ENCODE results near the gene TMF1.

The TMF1 gene

DNA sequence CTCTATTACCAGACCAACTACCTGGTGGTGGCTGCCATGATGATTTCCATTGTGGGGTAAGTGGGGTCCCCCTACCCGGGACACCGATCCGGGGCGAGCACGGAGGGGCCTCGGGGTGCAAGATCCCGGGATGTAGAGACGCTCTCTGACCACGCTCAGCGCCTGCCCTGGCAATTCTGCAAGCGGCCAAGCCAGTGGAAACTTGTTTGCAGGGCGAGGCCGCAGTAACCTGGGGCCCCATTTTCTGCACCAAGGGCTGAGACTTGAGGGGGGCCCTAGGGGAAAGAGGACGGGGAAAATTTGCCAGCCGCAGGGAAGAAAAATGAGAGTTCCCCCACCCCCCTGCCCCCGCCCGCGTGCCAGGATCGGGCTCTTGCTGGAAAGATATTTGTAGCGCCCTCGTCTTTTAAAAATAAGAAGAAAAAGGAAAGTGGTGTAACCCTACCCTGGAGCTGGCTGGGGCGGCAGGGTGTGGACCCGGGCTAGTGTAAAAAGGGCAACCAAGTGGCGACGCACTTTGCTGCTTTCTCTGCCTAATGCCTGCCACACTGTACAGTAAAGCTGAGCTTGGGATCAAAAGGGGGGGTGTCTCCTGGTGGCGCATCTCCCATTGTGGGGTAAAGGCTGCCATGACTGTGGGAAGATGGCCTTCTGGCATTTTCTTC is 33.2 kb upstream of the TMF1 start:
- no peaks in the 10 kb centered on the region for H3K27me3 ChIP-seq (ENCODE audit: low read depth)
- H3K36me3 ChIP-seq (replicated peaks), result no peaks in the 10 kb centered on the region; the same call in 1 of the 2 replicates
- H3K4me1 ChIP-seq, result peaks cover 32% of the 10 kb centered on the region
- H3K9me3 ChIP-seq, result no peaks in the 10 kb centered on the region
- in situ Hi-C loops (cut with MboI; ENCODE audit: low sequenced_read_pairs), result no loop called here
- peak overlapping the region; percentile 62 for H3K4me3 ChIP-seq
- peak in 1 of 2 experiments; percentile 40 for DNase-seq (ENCODE audit: low spot score in 2 of 2)

DNA sequence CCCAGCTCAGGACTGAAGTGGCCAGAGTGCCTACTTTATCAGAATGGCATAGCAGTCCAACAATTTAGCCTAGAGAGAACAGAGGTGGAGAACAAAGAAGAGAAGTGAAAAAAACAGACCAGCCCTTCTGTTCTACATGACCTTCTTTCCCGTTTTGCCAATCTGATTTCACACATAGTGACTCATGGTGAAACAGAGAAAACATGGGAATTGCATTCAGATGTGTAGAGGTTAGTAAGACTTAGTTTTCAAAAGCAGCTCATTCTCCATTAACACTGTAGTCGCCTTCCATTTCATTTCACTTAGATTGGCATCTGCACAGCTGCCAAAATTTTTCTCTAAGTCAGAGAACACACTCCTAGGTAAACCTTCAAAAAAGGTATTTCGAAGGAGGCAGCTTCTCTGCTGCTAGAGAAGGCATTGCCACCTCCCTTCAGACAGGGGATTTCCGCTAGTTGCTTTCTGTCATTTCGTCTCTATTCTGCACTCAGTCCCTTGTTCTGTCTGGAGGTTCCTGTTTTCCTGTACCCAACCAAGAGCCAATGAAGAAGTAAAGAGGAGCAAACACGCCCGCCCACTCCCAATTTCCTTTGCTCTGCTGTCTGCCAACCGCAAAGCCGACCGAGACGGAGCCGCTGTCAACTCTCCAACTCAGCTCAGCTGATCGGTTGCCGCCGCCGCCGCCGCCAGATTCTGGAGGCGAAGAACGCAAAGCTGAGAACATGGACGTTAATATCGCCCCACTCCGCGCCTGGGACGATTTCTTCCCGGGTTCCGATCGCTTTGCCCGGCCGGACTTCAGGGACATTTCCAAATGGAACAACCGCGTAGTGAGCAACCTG is 32.4 kb upstream of the TMF1 start, which contains the start of gene ARL6IP5:
TSS of gene ARL6IP5 (plus strand) at position 612 of the 842 bp plus-strand sequence. CDS start at position 723, 111 bp downstream.
- H3K27me3 ChIP-seq (ENCODE audit: low read depth), result no peaks in the 10 kb centered on the region
- no peaks in the 10 kb centered on the region for H3K9me3 ChIP-seq
- H3K4me1 ChIP-seq, result peaks cover 32% of the 10 kb centered on the region
- in situ Hi-C loops (cut with MboI; ENCODE audit: low sequenced_read_pairs), result no loop called here
- DNase-seq (ENCODE audit: low spot score in 2 of 2), result peak; percentile 92 to 95
- peak within 1 kb of the TSS; percentile 62 for H3K4me3 ChIP-seq
- no peaks in the 10 kb centered on the region; the same call in 1 of the 2 replicates for H3K36me3 ChIP-seq (replicated peaks)

DNA sequence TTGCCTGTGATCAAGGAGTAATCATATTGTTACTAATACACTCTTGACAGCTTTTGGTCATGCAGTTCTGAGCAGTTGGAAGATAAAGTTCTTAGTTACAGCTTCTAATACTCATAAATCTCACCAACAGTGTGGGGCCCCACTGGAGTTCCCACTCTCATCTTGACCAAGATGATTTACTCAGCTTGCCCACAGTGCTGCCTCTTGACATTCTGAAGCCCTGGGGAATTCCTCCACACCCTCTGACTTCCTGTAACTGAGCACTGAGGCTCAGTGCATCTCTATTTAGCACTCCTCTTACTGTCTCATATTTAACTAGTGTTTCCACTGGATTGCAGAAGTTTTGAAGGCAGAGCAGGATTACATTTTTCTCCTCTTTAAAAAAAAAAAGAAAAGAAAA is 30.7 kb upstream of the TMF1 start:
- no peak overlapping the region for H3K4me3 ChIP-seq
- no peaks in the 10 kb centered on the region for H3K36me3 ChIP-seq (replicated peaks)
- DNase-seq (ENCODE audit: low spot score in 2 of 2), result peak in 1 of 2 experiments; percentile 52
- H3K4me1 ChIP-seq, result peaks cover 34% of the 10 kb centered on the region
- in situ Hi-C loops (cut with MboI; ENCODE audit: low sequenced_read_pairs), result no loop called here
- no peaks in the 10 kb centered on the region for H3K27me3 ChIP-seq (ENCODE audit: low read depth)
- no peaks in the 10 kb centered on the region for H3K9me3 ChIP-seq

DNA sequence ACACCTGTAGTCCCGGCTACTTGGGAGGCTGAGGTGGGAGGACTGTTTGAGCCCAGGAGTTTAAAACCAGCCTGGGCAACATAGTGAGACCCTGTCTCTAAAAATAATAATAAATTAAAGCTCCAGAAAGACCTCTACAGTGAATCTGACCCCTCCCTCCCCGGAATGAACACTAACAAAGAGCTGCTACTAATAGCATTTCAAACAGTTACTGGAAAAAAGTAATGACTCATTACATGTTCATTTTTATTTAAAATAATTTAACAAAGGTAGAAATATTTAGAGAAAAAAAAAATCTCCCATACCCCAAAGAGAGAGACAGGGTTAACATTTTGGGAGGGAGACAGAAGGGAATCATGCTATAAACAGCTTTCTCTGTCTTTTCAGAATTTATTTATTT is 30.2 kb upstream of the TMF1 start:
- no peaks in the 10 kb centered on the region for H3K9me3 ChIP-seq
- no peaks in the 10 kb centered on the region for H3K36me3 ChIP-seq (replicated peaks)
- H3K4me3 ChIP-seq, result no peak overlapping the region
- DNase-seq (ENCODE audit: low spot score in 2 of 2), result no peak
- no peaks in the 10 kb centered on the region for H3K27me3 ChIP-seq (ENCODE audit: low read depth)
- H3K4me1 ChIP-seq, result peaks cover 34% of the 10 kb centered on the region
- in situ Hi-C loops (cut with MboI; ENCODE audit: low sequenced_read_pairs), result no loop called here

DNA sequence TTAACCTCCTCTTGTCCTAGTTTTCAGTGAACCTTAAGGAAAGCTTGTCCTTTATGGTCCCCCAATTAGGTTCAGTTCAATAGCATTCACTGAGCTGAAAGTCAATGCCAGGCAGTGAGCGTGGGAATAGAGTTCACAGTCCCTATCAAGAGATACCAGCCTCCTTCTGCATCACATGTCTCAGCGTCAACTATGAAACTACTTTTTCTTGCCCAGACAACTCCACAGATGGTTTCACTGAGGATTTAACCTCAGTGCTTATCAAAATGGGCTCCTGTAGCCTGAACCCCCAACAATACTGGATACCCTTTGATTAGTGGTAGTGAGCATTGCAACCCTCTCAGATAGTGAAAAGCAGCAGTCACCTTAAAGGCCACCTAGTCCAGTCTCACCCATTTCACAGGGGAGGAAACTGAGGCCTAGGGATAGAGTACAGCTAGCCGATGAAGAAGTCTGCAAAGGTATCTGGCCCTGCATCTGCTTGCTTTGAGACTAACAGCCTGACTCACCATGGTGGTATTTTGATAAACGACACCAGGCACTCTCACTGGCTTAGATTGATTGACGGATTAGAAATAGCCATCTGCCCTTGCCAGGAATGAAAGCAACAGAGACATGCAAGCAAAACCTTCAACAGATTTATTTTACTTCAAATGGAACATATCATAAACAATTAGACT is 29.6 kb upstream of the TMF1 start:
- no peaks in the 10 kb centered on the region for H3K36me3 ChIP-seq (replicated peaks)
- H3K27me3 ChIP-seq (ENCODE audit: low read depth), result no peaks in the 10 kb centered on the region
- H3K9me3 ChIP-seq, result no peaks in the 10 kb centered on the region
- H3K4me3 ChIP-seq, result no peak overlapping the region
- DNase-seq (ENCODE audit: low spot score in 2 of 2), result no peak
- in situ Hi-C loops (cut with MboI; ENCODE audit: low sequenced_read_pairs), result no loop called here
- H3K4me1 ChIP-seq, result peaks cover 34% of the 10 kb centered on the region

DNA sequence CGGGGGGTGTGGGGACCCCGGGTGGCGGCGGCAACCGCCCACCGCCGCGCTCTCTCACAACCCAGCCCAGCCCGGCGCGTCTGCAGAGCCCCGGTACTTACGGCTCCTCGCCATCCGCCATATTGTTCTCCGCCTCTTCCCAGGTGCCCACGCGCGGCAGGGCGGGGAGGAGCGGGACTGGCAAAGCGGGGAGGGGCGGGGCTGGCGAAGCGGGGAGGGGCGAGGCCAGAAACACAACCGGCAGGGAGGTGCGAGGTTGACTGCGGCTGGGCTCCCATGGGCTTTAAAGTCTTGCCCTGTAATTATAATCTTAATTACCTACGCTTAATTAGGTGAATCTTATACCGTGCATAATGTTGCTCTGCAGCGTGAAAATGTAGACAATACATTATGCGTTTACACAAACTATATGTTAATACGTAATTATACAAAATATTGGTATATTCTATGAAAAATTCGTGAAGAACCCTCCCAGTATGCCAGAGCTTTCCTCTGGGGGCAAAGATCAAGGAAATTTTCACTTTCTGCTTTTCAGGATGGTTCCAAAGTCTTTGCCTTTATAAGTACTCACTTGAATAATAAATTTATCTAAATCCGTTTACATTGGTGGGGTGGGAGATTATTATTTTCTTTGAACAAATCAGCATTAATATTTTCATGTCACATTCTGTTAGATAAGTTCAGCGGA is 28.2 kb upstream of the TMF1 start, which contains the start of gene UBA3:
TSS of gene UBA3 (minus strand) at position 133 of the 688 bp plus-strand sequence. CDS start at position 121, 12 bp downstream.
- no peaks in the 10 kb centered on the region for H3K36me3 ChIP-seq (replicated peaks)
- H3K4me1 ChIP-seq, result peaks cover 30% of the 10 kb centered on the region
- peak within 1 kb of the TSS; percentile 52 for H3K4me3 ChIP-seq
- in situ Hi-C loops (cut with MboI; ENCODE audit: low sequenced_read_pairs), result no loop called here
- H3K9me3 ChIP-seq, result no peaks in the 10 kb centered on the region
- peak; percentile 91 to 96 for DNase-seq (ENCODE audit: low spot score in 2 of 2)
- no peaks in the 10 kb centered on the region for H3K27me3 ChIP-seq (ENCODE audit: low read depth)

DNA sequence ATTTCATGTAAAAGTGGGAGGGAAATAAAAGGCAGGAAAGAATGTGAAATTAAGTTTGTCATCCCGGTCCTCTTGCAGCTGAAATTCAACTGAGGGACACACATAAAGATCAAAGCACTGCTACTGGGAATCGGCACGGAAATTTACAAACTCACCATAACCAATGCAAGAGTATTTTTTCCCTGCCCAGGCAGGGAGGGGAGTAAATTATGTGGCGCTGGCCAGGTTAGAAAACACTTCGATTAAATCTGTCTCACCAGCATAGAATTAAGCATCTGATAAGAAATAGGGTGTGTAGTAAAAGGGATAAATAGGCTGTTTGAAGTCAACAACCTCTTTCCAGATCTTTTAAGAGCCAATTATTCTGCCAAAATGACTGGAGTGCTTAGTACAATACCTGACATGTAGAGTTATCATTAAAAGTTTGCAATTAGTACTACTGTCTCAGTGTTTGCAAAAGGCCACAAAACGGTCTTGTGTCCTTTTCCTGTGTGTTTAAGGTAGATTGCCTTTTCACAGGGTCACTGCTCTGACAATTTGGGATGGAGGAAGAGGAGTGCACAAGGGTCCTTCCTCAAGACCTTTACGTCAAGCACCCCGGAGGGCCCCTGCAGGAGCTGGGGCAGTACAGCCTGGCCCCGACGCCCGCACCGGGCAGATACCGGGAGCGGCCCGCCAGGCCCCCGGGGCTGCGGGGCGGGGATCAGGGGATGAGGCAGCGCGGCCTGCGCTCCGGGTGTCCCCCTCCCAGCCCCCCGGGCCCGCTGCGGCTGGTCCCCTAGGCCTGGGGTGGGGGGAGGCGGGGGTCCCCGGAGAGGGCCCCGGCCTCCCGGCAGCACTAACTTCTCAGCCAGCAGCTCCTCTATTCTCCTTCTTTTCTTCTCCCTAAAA is 27.4 kb upstream of the TMF1 start:
- in situ Hi-C loops (cut with MboI; ENCODE audit: low sequenced_read_pairs), result no loop called here
- Histone ChIP-seq H3K4me1 (peaks cover 29% of the 10 kb centered on the region), H3K36me3 (replicated peaks) (peaks cover 4% of the 10 kb centered on the region), H3K4me3 (peak overlapping the region; percentile 52), H3K27me3 (ENCODE audit: low read depth) (no peaks in the 10 kb centered on the region), H3K9me3 (no peaks in the 10 kb centered on the region)
- DNase-seq (ENCODE audit: low spot score in 2 of 2), result peak in 1 of 2 experiments; percentile 43

DNA sequence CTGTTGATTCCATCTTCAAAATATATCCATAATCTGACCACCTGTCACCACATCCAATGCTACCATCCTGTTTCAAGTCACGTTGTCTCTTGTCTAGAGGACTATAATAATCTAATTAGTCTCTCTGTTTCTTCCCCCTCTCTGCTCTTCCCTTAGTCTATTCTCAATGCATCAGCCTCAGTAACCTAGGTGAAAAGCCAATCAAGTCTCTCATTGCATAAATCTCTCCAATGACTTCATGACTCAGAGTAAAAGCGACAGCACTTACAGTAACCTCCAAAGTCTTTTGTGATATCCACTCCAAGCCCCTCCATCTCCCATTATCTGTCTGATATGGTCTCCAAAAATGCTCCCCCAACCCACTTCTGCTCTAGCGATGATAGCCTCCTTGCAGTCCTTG is 20.8 kb upstream of the TMF1 start:
- no peak overlapping the region for H3K4me3 ChIP-seq
- in situ Hi-C loops (cut with MboI; ENCODE audit: low sequenced_read_pairs), result no loop called here
- no peaks in the 10 kb centered on the region for H3K27me3 ChIP-seq (ENCODE audit: low read depth)
- DNase-seq (ENCODE audit: low spot score in 2 of 2), result no peak
- H3K9me3 ChIP-seq, result no peaks in the 10 kb centered on the region
- H3K36me3 ChIP-seq (replicated peaks), result peaks cover 22% of the 10 kb centered on the region
- peaks cover 16% of the 10 kb centered on the region for H3K4me1 ChIP-seq

DNA sequence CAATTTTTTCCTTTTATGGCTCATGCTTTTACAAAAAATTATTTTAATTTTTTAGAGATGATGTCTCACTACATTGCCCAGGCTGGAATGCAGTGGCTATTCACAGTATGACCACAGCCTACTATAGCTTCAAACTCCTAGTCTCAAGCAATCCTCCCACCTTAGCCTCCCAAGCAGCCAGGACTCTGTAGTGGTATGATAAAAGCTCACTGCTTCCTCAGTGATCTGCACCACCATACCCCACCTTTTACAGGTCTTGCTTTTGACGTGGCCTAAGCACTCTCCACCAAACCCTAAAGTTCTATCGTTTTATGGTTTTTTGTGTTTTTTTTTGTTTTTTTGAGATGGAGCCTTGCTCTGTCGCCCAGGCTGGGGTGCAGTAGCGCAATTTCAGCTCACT is 14.0 kb upstream of the TMF1 start:
- Histone ChIP-seq H3K4me3 (no peak overlapping the region), H3K27me3 (ENCODE audit: low read depth) (no peaks in the 10 kb centered on the region), H3K36me3 (replicated peaks) (peaks cover 30% of the 10 kb centered on the region), H3K4me1 (peaks cover 12% of the 10 kb centered on the region; the same call in 1 of the 2 replicates), H3K9me3 (no peaks in the 10 kb centered on the region)
- in situ Hi-C loops (cut with MboI; ENCODE audit: low sequenced_read_pairs), result no loop called here
- DNase-seq (ENCODE audit: low spot score in 2 of 2), result no peak

DNA sequence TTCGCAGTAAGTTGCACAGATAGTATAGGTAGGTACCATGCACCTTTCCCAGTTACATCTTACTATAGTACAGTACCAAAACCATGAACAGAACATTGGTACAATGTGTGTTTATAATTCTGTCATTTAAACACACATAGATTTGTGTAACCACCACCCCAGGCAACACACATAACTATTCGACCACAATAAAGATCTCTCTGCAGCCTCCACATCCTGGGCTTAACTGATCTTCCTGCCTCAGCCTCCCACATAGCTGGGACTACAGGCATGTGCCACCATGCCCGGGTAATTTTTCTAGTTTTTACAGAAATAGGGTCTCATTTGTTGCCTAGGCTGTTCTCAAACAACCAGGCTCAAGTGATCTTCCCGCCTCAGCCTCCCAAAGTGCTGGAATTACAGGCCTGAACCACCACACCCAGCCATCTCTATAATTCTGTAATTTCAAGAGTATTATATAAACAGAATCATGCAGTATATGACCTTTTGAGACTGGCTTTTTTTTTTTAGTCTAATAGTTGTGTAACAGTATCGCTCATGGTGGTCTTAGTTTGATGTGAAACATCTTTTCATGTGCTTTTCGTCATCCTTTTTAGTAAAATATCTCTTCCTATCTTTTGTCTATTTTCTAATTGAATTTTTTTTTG is 13.3 kb upstream of the TMF1 start:
- in situ Hi-C loops (cut with MboI; ENCODE audit: low sequenced_read_pairs), result no loop called here
- Histone ChIP-seq H3K9me3 (no peaks in the 10 kb centered on the region), H3K27me3 (ENCODE audit: low read depth) (no peaks in the 10 kb centered on the region), H3K4me1 (peaks cover 12% of the 10 kb centered on the region; the same call in 1 of the 2 replicates), H3K4me3 (no peak overlapping the region), H3K36me3 (replicated peaks) (peaks cover 31% of the 10 kb centered on the region)
- DNase-seq (ENCODE audit: low spot score in 2 of 2), result no peak

DNA sequence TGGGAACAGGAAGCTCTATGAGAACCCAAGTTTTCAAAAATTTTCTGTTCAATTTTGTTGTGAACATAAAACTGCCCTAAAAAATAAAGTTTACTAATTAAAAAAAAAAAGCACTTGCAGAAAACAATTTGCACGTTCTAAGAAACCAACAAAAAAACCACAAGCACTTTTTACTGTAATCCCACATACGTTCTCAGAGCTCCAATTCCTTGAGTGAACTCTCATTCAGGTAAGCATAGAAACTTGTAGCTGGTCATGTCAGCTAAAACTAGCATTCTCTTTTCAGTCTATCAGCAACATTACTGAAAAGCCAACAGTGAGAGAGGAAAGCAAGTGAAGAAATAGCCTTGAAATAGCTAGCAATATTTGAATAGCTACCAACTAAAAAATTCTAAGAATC is 11.5 kb upstream of the TMF1 start:
- Histone ChIP-seq H3K27me3 (ENCODE audit: low read depth) (no peaks in the 10 kb centered on the region), H3K4me3 (no peak overlapping the region), H3K36me3 (replicated peaks) (peaks cover 39% of the 10 kb centered on the region), H3K9me3 (no peaks in the 10 kb centered on the region), H3K4me1 (no peaks in the 10 kb centered on the region)
- no peak for DNase-seq (ENCODE audit: low spot score in 2 of 2)
- in situ Hi-C loops (cut with MboI; ENCODE audit: low sequenced_read_pairs), result no loop called here

DNA sequence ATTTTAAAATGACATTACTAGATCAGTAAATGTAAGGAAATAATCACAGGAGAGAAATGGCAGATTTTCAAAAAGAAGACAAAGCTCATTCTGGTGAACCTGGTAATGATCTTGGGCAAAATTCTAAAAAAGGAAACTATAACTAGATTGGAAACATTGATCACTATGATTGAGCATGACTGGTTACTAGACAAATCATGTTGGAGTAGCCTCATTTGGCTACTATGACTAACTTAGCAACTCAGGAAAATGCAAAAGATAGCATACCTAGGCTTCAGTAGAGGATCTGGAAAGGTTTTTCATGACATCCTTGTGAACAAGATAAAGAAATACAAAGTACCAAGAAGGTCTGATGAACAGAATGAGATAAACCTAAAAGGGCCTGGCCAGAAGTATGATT is 7.6 kb upstream of the TMF1 start:
- Histone ChIP-seq H3K4me3 (no peak overlapping the region), H3K36me3 (replicated peaks) (peaks cover 48% of the 10 kb centered on the region), H3K9me3 (no peaks in the 10 kb centered on the region), H3K4me1 (no peaks in the 10 kb centered on the region), H3K27me3 (ENCODE audit: low read depth) (no peaks in the 10 kb centered on the region)
- no peak for DNase-seq (ENCODE audit: low spot score in 2 of 2)
- in situ Hi-C loops (cut with MboI; ENCODE audit: low sequenced_read_pairs), result no loop called here
